RWPE1 (cell line): ENCODE data around the gene CERS6.

Experiments
- CTCF ChIA-PET: fragments of 350-600 bp; sonication (Branson Sonifier 250); formaldehyde crosslinking; extraction: SDS; loops from one replicate; lab custom pipeline; 2021; lab: Yijun Ruan, JAX
- POLR2A ChIA-PET: fragments of 400-600 bp; formaldehyde crosslinking; extraction: SDS; loops from one replicate; lab custom pipeline; 2020; ENCODE audit warnings: antibody characterized with exemption; ENCODE audit not compliant: low non-redundant PET; lab: Yijun Ruan, JAX
- DNase-seq: peaks from one replicate; pipeline ENCODE4 v3.0.0; 2012; ENCODE audit warnings: low spot score
- H3K27ac ChIP-seq: fragments of 450-650 bp; 2 replicates; pipeline ENCODE4 v1.5.1; 2017
- TF ChIP-seq, protein P1 (sequence below): fragments of 450-650 bp; conservative IDR thresholded peaks from 2 replicates; pipeline ENCODE4 v1.5.1; 2017; ENCODE audit warnings: low read depth, mild to moderate bottlenecking

Gene CERS6

DNA sequence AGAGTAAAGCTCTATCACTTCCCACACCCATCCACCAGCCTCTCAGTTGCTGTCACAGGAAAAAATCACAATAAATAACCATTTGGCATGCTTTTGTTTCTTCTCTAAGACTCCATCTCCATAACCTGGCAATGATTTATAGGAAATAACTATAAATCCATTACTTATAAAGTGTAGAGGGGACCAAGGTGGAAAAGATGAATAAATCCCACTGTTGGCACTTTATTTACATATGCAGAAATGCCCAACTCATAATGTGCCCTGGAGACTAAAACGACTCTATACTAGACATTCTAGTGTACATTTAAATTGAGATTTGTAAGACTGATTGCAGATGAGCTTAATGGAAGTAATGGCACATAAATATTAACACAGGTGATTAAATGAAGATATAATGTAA lies 338.9 kb downstream of the CERS6 start:
- DNase-seq: no peak
- CTCF ChIA-PET: interaction anchor here (0.5 kb wide), 1 partner anchor 439 kb away, joined by 4 read pairs; no protein-coding TSS in a partner anchor

DNA sequence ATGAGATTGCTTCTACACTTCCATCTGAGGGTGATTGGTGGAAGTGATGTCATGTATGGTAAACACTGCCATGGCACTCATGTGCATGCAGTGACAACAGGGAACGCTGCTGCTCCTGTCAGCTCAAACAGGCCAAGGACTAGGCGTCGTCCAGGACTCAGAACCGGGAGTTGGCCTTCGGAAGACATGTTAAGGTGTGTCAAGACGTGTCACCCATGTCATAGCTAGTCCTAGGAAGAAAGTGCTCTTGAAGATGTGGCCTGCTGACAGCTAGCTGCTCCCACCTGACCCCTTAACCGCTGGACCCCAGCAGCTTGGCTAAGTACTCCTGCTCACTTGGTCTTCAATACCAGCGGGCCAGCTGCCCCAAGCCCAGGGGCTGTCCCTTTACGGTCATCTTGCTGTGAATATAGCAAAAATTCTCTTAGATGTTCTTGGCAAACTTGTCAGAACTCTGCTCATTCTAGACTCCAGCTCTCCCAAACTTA lies 340.1 kb downstream of the CERS6 start:
- DNase-seq: no peak
- CTCF ChIA-PET: no interaction called here
- TF ChIP-seq, protein P1, sequence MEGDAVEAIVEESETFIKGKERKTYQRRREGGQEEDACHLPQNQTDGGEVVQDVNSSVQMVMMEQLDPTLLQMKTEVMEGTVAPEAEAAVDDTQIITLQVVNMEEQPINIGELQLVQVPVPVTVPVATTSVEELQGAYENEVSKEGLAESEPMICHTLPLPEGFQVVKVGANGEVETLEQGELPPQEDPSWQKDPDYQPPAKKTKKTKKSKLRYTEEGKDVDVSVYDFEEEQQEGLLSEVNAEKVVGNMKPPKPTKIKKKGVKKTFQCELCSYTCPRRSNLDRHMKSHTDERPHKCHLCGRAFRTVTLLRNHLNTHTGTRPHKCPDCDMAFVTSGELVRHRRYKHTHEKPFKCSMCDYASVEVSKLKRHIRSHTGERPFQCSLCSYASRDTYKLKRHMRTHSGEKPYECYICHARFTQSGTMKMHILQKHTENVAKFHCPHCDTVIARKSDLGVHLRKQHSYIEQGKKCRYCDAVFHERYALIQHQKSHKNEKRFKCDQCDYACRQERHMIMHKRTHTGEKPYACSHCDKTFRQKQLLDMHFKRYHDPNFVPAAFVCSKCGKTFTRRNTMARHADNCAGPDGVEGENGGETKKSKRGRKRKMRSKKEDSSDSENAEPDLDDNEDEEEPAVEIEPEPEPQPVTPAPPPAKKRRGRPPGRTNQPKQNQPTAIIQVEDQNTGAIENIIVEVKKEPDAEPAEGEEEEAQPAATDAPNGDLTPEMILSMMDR: no peak
- H3K27ac ChIP-seq: no peak overlapping the region
- POLR2A ChIA-PET: no interaction called here

More for the DNA sequence above, 338.9 kb downstream of the CERS6 start:
- H3K27ac ChIP-seq: no peak overlapping the region
- POLR2A ChIA-PET: no interaction called here
- TF ChIP-seq, protein P1: no peak

DNA sequence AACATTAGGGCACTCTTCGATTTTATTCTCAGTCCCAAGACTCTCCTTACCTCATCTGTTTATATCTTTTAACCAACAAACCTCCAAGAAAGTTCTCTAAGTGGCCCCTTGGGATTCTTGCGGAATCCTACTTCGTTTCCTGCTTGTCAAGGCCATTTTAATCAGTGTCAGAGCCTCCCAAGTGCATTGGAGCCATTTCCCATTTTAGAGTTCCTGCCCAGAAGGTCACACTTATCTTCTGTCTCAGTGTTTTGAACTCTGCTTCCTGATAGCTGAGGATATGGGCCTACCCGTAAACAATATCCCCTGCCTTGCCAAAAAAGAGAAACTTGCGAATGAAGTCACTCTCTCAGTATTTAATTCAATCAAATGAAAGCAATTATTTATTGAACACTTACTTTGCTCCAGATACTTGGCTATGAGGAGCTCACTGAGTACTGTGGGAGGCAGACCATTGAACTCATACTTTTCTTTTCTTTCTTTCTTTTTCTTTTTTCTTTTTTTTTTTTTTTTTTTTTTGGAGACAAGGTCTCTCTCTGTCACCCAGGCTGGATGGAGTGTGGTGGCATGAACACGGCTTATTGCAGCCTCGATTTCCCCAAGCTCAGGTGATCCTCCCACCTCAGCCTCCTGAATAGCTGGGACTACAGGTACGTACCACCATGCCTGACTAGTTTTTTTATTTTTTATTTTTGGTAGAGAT lies 340.7 kb downstream of the CERS6 start:
- H3K27ac ChIP-seq: no peak overlapping the region
- ChIA-PET POLR2A (no interaction called here), CTCF (interaction anchor here (0.7 kb wide), 2 partner anchors 17 to 87 kb away, joined by 4 to 6 read pairs; no protein-coding TSS in a partner anchor)
- TF ChIP-seq, protein P1: no peak
- DNase-seq: no peak

DNA sequence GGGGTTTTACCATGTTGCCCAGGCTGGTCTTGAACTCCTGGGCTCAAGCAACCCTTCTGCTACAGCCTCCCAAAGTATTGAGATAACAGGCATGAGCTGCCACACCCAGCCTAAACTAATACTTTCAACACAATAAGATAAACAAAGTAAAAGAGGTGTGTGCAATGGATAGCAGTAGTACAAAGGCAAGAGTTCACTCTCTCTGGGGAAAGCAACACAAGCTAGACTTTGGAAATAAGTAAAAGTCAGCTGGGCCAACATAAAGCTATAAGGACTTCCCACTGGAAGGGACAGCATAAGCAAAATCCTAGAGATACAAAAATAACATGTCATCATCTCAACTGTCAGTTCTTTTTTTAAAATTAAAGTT lies 341.2 kb downstream of the CERS6 start:
- no peak overlapping the region for H3K27ac ChIP-seq
- DNase-seq: no peak
- ChIA-PET POLR2A (no interaction called here), CTCF (interaction anchor here (0.6 to 0.7 kb wide), 2 partner anchors 17 to 691 kb away, joined by 3 to 6 read pairs; no protein-coding TSS in a partner anchor)
- TF ChIP-seq, protein P1: no peak

DNA sequence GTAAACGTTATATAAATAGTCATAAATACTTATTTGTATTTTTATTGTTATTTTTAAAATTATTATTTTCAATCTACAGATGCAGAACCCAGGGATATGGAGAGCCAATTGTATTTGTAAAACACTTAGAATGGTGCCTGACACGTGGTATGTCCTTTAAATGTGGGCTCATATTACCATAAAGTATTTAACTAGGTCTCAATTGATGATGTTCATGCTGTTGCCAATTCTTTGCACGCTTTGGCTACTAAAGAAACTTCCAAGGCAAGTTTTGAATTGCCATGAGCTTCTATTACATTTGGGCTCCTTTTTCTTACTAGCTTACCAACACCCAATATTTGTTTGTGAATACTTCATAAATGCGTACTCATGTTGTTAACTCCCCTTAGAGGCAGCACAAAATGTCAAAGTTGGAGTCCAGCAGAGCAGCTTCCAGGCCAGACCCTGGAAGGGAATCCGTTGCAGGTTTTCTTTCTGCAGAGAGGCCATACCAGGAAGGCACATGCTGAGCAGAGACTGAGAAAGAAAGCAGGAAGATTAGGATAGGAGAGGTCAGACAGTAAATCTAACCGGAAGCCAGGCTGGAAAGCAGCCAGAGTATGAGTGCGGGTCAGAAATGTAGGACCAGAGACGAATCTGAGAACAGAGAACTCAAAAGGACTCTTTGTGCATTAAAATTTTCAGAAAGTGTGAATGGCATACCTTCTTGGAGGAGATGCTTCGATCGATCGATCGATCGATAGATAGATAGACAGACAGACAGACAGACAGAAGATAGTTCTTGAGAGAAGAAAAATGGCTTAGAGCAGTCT lies 342.2 kb downstream of the CERS6 start:
- POLR2A ChIA-PET: no interaction called here
- H3K27ac ChIP-seq: no peak overlapping the region
- TF ChIP-seq, protein P1: no peak
- no peak for DNase-seq
- CTCF ChIA-PET: no interaction called here

DNA sequence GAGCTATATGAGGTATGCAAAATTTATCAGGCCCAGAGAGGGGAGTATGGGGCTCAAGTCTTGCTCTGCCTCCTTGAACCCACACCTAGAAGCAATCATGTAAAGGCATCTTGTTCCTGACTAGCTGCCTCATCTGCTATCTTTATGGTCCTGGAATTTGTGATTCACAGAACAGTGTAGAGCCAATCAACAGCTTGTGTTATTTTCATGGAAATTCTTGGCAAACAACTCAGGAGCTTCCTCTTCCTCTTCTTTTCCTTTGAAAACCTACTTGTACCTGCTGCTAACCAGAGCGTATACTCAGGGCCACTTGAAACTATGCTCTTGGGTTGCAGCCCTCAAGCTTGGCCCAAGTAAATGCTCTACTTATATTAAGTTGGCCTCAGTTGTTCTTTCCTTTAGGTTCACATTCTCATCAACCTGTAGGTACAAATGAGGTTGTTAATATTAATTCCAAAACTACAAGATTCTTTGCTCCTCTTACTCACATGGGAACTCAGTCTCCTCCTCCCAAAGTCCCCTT lies 342.9 kb downstream of the CERS6 start:
- CTCF ChIA-PET: no interaction called here
- TF ChIP-seq, protein P1: no peak

More for the DNA sequence above, 342.9 kb downstream of the CERS6 start:
- POLR2A ChIA-PET: no interaction called here
- H3K27ac ChIP-seq: no peak overlapping the region
- no peak for DNase-seq
